HEK293T (cell line): ENCODE results near the gene UBL3.

Experiments
- BHLHE40 ChIP-seq: fragments of 450-650 bp; IDR thresholded peaks from 2 replicates; pipeline ENCODE4 v1.6.1; 2016; ENCODE audit warnings: mild to moderate bottlenecking, moderate library complexity, borderline replicate concordance
- CTBP1 ChIP-seq: fragments of 450-650 bp; IDR thresholded peaks from 2 replicates; pipeline ENCODE4 v1.6.1; 2016; ENCODE audit warnings: borderline replicate concordance
- ELF4 ChIP-seq: fragments of 450-650 bp; IDR thresholded peaks from 2 replicates; pipeline ENCODE4 v1.6.1; 2017; ENCODE audit warnings: antibody characterized with exemption
- FOXA1 ChIP-seq: fragments of 450-650 bp; IDR thresholded peaks from 2 replicates; pipeline ENCODE4 v1.6.1; 2016; ENCODE audit warnings: mild to moderate bottlenecking
- FOXK2 ChIP-seq: fragments of 450-650 bp; IDR thresholded peaks from 2 replicates; pipeline ENCODE4 v1.6.1; 2016; ENCODE audit warnings: mild to moderate bottlenecking
- FOXM1 ChIP-seq: fragments of 450-650 bp; IDR thresholded peaks from 2 replicates; pipeline ENCODE4 v1.6.1; 2017; ENCODE audit warnings: mild to moderate bottlenecking, borderline replicate concordance
- SP1 ChIP-seq: fragments of 450-650 bp; IDR thresholded peaks from 2 replicates; pipeline ENCODE4 v1.6.1; 2017
- SUZ12 ChIP-seq: fragments of 450-650 bp; IDR thresholded peaks from 2 replicates; pipeline ENCODE4 v1.6.1; 2016; ENCODE audit warnings: mild to moderate bottlenecking
- ZNF384 ChIP-seq: fragments of 450-650 bp; IDR thresholded peaks from 2 replicates; pipeline ENCODE4 v1.6.1; 2016

GRCh38 chr13:29868581-29868980 lies 18.2 kb upstream of the UBL3 start:
- no peak for TF ChIP-seq ZNF384
- TF ChIP-seq CTBP1: no peak
- no peak for TF ChIP-seq SP1
- TF ChIP-seq ELF4: no peak
- TF ChIP-seq SUZ12: no peak
- no peak for TF ChIP-seq BHLHE40
- TF ChIP-seq FOXA1: no peak
- TF ChIP-seq FOXK2: no peak
- no peak for TF ChIP-seq FOXM1
